PC-9 (cell line): ENCODE data around the gene PTPN22.

Experiments
- EZH2 ChIP-seq: fragments of 200-600 bp; sonication (generic); IDR thresholded peaks from 2 replicates; pipeline ENCODE4 v1.8.0; 2017; ENCODE audit warnings: antibody characterized with exemption, low read depth
- TF ChIP-seq, protein P1 (sequence below): fragments of 200-600 bp; sonication (generic); conservative IDR thresholded peaks from 2 replicates; pipeline ENCODE4 v1.6.1; 2017; ENCODE audit warnings: mixed run types, antibody characterized with exemption, mild to moderate bottlenecking, moderate library complexity

DNA sequence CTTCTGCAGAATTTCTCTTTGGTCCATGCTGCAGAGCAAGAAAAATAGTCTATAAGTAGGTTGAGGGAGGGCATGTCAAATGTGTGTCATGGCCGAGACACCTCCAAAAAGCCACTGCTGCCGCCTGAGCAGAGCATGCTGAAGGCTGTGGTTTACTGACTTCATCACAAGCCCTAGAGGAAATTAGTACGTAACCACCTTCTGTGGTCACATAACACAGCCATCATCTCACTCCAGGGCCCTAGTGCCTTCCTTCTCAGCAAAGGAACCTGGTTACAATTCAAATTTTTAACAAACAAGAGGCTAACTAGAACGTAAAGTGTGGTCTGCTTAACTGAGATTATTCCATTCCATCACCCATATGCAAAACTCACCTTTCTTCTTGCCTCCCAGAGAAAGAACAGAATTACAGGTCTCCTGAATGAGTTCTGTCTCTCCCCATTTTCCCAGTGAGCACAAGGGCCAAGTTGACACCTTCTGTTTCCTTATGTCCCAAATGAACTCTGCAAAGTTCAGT is at the start of gene PTPN22:
- TF ChIP-seq, protein P1, sequence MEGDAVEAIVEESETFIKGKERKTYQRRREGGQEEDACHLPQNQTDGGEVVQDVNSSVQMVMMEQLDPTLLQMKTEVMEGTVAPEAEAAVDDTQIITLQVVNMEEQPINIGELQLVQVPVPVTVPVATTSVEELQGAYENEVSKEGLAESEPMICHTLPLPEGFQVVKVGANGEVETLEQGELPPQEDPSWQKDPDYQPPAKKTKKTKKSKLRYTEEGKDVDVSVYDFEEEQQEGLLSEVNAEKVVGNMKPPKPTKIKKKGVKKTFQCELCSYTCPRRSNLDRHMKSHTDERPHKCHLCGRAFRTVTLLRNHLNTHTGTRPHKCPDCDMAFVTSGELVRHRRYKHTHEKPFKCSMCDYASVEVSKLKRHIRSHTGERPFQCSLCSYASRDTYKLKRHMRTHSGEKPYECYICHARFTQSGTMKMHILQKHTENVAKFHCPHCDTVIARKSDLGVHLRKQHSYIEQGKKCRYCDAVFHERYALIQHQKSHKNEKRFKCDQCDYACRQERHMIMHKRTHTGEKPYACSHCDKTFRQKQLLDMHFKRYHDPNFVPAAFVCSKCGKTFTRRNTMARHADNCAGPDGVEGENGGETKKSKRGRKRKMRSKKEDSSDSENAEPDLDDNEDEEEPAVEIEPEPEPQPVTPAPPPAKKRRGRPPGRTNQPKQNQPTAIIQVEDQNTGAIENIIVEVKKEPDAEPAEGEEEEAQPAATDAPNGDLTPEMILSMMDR: no peak
- no peak for TF ChIP-seq EZH2
